ENCODE measurements around the gene ZNF358. TPM values are rescaled to one million over a fixed set of nuclear protein-coding genes. Genes with fewer than 3 reads are reported as not detected.

ZNF358 gene
- total RNA-seq, 1 experiment from 2014 or later, result 30.2 TPM

GRCh38 chr19:7540761-7541474 is 25.0 kb downstream of the ZNF358 start:
- no peaks in the 10 kb centered on the region for H3K27me3 ChIP-seq (ENCODE audit: control insufficient read depth, insufficient read depth, low read length)
- BruUV-seq (replicated peaks), result no TSS peak
- H3K36me3 ChIP-seq (ENCODE audit: control insufficient read depth, insufficient read depth, low read length), result peaks cover 4% of the 10 kb centered on the region; the same call in 1 of the 2 replicates
- H3K4me1 ChIP-seq (ENCODE audit: control insufficient read depth, insufficient read depth, low read length), result no peaks in the 10 kb centered on the region
- no peak overlapping the region for H3K27ac ChIP-seq (ENCODE audit: low read length)
- ATAC-seq, result peak; percentile 67
- no peak overlapping the region for H3K4me3 ChIP-seq (ENCODE audit: low read depth in 2 of 2, low read length in 2 of 2)
- no peaks in the 10 kb centered on the region for H3K9me3 ChIP-seq (ENCODE audit: control insufficient read depth, insufficient read depth, low read depth, low read length)
- in situ Hi-C loops (cut with HindIII; ENCODE audit: low pct_unique_long_range_greater_than_20kb, low sequenced_read_pairs) (no loop called here), intact Hi-C loops (cut with micrococcal nuclease; ENCODE audit: unreplicated experiment) (no loop called here)
- TF ChIP-seq TCF7L2 (IDR thresholded peaks at IDR 0.05; ENCODE audit: low read depth, low read length) (no peak), SIN3A (IDR thresholded peaks at IDR 0.05; ENCODE audit: borderline replicate concordance, insufficient read depth, low read depth, low read length) (no peak), REST (IDR thresholded peaks at IDR 0.05; ENCODE audit: insufficient read depth in 1 of 2, low read depth in 2 of 2, low read length in 1 of 2) (no peak), POLR2AphosphoS5 (IDR thresholded peaks at IDR 0.05; ENCODE audit: low read depth, low read length) (no peak), CTCF (IDR thresholded peaks at IDR 0.05) (no peak)
- POLR2A ChIA-PET, result no interaction called here
- CTCF ChIA-PET, result no interaction called here
- DNase-seq (ENCODE audit: low read depth, low spot score), result no peak

GRCh38 chr19:7541475-7541824 is 25.5 kb downstream of the ZNF358 start:
- POLR2A ChIA-PET, result no interaction called here
- no peak for TF ChIP-seq CTCF (IDR thresholded peaks at IDR 0.05)
- TF ChIP-seq SIN3A (IDR thresholded peaks at IDR 0.05; ENCODE audit: borderline replicate concordance, insufficient read depth, low read depth, low read length), result no peak
- TF ChIP-seq POLR2AphosphoS5 (IDR thresholded peaks at IDR 0.05; ENCODE audit: low read depth, low read length), result no peak
- TF ChIP-seq TCF7L2 (IDR thresholded peaks at IDR 0.05; ENCODE audit: low read depth, low read length), result no peak
- no peak for TF ChIP-seq REST (IDR thresholded peaks at IDR 0.05; ENCODE audit: insufficient read depth in 1 of 2, low read depth in 2 of 2, low read length in 1 of 2)
- no TSS peak for BruUV-seq (replicated peaks)
- Histone ChIP-seq H3K9me3 (ENCODE audit: control insufficient read depth, insufficient read depth, low read depth, low read length) (no peaks in the 10 kb centered on the region), H3K4me1 (ENCODE audit: control insufficient read depth, insufficient read depth, low read length) (no peaks in the 10 kb centered on the region), H3K27me3 (ENCODE audit: control insufficient read depth, insufficient read depth, low read length) (no peaks in the 10 kb centered on the region), H3K27ac (ENCODE audit: low read length) (no peak overlapping the region), H3K36me3 (ENCODE audit: control insufficient read depth, insufficient read depth, low read length) (no peaks in the 10 kb centered on the region), H3K4me3 (ENCODE audit: low read depth in 2 of 2, low read length in 2 of 2) (no peak overlapping the region)
- intact Hi-C loops (cut with micrococcal nuclease; ENCODE audit: unreplicated experiment) (no loop called here), in situ Hi-C loops (cut with HindIII; ENCODE audit: low pct_unique_long_range_greater_than_20kb, low sequenced_read_pairs) (no loop called here)
- ATAC-seq, result no peak
- no peak for DNase-seq (ENCODE audit: low read depth, low spot score)
- CTCF ChIA-PET, result no interaction called here

Data from Panc1 (cell line).